TTC549 (cell line): Measurements from ENCODE around the gene ABCB9.
"Not testable (repeated sequence)": the region's sequence is repeated elsewhere in the genome, so short reads cannot be mapped to it uniquely, and the experiment has no call there.

Experiments used
- FAIRE-seq: peaks from 2 replicates; lab custom pipeline; 2012; peaks lifted over from hg19 to GRCh38; lab: Jason Lieb, UNC

The ABCB9 gene

DNA sequence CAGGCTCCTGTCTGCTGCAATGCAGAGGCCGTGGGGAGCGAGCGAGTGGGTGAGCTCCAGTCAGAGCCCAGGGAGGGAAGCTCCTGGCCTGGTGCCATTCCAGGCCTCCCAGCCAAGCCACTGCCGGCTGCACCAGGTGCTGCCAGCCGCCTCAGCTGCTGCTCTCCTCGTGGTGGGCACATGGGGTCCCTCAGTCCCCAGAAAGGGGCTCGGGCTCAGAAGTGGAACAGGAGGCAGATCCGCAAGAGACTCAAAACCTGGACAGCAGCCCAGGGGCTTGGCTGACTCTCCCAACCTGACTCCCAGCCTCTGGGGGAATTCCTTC lies 2.4 kb downstream of the ABCB9 start:
- no peak for FAIRE-seq

DNA sequence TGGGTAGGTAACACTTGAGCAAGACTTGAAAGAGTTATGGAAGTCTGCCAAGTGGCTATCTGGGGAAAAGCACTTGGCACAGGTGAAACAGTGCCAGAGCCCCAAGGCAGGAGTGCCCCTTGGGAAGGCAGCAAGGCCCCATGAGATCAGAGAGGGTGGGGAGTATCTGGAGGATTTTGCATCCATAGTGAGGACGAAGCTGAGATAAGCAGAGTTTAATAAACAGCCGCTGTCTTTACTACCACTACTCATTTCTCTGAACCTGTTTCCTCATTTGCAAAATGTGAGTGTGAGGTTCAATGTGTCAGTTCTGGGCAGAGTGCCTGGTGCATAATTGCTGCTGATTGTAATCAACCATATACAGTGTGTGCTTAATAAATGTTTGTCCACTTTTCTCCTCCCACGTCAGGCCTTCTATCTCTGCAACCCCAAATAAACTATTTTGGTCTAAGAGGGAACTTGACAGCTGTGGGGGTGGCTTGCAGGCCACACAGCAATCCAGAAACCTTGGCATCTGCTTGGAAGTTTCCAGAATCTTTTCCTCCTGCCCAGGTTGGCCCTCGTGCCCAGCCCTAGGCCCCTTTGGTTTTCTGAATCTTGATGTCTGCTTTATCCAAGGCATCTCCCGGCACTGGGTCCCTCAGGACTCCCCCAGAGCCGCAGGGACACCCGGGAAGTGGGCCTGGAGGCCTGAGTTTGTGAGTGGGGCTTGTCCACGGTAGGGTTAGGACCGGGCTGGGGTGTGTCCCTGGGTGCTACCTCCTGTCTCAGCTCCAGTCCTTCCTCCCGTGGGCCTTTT lies 4.5 kb downstream of the ABCB9 start:
- no peak for FAIRE-seq

DNA sequence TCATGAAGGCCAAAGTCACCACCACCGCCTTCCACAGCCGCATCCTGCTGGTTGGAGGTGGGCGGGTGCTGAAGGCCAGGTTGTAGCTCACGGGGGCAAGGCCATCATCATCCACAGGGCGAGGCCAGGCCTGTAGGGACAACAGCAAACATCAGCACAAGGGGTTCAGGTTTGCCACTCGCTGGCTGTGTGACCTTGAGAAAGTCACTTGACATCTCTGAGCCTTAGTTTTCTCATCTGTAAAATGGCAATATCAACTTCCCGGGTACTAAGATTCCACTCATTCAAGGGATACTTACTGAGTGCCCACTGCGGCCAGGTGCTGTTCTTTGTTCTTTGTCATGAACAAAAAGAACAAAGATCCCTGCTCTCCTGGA lies 6.1 kb downstream of the ABCB9 start:
- no peak for FAIRE-seq

DNA sequence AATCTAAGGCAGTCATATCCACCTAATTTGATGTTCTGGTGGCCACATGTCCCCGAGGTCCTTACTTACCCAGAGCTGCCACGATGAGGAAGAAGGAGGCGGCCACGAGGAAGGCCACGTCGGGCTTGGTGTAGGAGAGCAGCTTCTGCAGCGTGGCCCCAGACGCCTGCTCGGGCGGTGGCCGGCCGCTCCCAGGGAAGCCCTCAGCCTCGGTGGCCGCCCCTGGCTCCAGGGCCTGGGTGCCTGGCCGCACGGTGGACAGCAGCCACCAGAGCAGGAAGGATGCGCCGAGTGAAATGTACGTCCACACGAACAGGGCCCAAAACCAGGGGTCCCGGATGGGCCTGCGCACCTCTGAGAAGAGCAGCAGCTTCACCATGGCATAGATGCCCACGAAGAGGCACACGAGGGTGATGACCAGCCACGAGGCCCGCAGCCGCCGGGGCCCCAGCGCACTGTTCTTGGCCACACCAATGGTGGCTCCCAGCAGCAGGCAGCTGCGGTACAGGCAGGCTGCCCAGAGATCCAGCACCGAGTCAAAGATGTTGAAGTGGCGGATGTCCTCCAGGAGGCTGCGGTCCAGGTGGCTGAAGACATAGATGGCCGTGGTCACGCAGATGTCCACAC lies 6.6 kb downstream of the ABCB9 start:
- no peak for FAIRE-seq

DNA sequence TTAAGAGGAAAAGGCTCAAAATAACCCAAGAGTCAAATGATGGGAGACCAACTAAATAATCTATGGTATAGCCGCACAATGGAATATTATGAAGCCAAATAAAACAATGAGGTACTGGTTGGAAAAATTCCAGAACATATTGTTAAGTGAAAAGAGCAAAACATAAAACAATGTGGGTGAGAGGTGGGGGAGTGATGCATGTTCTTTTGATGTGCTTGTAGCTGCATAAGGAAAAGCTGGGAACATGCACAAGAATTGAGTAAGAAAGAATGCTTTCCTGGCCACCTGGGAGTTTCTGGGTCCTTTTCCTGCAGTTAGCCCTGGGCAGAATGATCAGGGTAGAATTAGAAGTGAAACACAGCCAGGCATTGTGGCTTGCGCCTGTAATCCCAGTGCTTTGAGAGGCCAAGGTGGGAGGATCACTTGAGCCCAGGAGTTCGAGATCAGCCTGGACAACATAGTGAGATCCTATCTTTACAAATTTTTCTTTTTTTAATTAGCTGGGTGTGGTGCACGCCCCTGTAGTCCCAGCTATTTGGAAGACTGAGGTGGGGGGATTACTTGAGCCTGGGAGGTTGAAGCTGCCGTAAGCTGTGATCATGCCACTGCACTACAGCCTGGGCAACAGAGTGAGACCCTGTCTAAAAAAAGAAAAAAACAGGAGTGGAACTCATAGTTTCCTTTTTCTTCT lies 7.9 kb downstream of the ABCB9 start:
- no peak for FAIRE-seq

DNA sequence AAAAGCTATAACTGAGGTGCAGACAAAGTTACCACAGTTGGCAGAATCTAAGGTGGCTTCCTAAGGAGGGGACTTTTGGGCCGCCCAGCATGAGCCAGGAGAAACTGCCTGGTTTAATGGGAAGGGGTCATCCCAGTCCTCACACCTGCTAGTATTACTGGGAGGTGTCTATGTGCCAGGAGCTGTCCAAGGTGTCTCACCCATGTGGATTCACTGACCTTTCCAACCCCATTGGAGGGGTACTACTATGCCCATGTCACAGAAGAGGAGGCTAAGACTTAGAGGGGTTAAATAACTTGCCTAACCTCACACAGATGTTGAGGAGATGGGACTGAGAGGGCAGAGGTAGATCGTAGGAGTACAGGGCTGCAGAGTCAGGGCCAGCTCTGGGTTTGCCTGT lies 10.2 kb downstream of the ABCB9 start:
- no peak for FAIRE-seq

DNA sequence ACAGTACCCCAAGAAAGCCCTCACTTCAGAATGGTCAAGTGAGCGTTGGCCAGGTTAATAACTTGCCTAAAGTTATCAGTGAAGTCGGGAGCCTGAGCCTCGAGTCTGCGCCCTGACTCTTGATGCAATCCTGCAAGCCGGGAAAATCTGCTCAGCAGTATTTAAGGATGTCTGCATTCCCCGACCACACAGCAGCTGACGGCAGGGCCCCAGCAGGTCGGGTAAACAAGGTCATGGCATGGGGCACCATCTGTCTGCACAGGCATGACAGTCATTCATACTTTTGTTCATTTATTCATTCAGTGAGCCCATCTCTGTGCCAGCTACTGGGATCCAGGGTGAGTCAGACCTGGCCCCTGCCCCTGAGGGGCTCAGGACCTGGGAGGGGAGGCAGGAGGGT lies 11.1 kb downstream of the ABCB9 start:
- FAIRE-seq, result no peak

DNA sequence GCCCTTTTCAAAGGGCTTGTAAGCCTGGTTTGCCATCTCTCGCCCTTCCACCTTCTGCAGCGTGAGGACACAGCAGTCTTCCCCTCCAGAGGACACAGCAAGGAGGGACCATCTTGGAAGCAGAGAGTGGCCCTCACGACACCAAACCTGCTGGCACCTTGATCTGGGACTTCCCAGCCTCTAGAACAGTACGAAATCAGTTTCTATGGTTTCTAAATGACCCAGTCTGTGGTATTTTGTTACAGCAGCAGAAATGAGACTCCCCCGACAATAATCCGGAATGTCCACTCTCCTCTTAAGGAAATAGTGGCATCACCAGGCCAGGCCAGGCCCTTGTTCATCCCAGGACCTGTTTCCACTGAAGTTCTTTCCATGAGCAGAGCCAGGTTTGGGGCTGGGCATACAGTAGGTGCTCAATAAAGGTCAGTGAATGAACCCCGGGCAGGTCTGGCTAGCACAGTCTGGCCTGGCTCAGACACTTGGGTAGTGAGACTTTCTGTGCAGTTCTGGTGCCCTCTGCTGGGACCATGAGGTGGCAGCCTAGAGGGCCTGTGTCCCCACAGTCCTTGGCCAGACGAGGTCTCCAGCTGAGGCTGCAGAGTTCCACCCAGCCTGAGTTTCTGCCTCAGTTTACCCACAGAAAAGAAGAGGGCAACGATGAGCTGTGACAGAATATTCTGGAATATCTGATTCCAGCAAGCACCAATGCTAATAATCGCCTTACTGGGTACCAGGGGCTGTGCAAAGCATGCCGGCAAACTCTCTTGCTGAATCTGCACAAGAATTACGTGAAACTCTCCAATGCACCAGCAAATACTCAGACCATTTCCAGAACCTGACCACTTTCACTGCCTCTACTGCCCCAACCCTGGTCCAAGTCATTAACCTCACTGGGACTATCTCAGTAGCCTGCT lies 14.0 kb downstream of the ABCB9 start:
- FAIRE-seq, result no peak

DNA sequence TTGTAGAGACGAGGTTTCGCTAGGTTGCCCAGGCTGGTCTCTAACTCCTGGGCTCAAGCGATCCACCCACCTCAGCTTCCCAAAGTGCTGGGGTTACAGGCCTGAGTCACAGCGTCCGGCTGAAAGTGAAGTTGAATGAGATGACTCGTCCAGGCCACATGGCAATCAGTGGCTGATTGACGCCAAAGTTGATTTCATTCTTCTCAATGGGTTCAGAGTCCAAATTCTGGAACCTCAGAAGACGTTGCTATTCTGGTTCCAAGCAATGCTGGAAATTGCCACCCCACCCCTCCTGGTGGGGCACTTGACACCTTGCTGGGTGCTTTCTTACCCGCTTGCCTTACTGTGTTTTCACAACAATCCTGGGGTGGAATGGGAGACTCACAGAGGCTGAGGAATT lies 14.9 kb downstream of the ABCB9 start:
- FAIRE-seq, result no peak

DNA sequence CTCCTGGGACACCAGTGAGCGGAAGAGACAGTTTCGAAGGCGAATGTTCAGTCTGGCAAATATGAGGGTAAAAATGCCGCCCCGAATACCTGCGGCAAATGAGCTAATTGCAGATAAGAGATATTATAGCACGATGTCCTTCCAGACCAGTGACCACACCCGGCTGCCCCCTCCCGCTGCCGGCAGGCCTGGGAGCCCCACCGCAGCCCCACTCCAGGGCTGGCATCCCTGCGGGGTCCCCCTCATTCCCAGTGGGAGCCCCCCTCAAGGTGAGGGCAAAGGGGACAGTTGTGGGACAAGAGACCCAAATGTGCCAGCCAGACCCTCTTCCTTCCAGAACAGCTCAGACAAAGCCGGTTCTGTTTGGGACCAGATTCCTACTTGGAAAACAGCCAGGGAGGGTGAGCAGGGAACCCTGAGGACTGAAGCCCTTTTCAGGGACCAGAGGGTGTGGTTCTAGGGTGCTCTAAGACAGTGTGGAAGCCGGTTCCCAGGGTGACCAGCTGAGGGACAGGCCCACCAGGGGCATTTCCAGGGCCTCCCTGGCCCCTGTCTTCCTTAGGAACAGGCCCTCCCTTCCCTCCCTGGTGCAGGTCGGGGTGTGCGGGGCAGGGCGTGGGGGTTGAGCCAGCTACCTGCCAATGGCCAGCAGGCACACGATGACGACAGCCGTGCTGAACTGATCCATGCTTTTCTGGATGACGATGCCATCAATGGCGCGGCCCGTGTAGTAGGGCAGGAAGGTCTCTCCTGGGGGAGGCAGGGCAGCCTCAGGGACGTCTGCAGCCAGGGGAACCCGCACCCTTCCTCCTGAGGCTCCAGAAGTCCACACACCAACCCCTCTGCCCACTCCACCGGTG lies 16.2 kb downstream of the ABCB9 start:
- FAIRE-seq, result no peak

DNA sequence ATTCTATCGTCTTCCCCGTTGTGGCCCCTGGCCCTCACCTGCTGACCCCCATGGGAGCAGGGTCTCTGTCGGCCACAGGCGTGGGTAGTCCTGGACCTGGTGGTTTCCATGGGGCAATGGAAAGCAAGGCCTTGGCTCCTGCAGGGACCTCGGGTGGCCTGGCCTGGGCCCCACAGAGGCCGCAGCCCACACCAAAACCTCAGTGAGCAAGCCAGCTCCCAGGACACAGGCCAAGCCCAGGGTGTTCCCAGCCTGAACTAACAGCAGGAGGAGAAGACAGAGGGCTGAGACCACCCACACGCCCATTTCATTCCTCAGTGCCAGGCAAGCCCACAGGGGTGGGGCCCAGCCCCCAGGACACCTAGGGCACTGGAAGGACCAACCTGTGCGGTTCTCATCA lies 16.9 kb downstream of the ABCB9 start:
- no peak for FAIRE-seq

DNA sequence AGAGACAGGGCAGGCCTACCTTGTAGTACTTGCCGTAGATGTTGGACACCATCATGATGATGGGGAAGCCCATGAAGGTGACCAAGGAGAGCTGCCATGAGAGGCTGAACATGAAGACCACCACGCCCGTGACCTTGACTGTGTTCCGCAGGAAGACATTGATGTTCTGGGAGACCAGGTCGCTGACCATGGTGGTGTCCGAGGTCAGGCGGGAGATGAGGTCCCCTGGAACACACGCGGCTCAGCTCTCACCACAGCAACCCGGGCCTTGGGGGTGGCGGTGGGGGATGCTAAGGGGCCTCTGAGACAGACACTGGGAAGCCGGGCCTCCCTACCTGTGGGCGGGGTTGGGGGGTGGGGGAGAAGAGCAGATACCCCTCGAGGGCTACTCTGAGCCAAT lies 17.7 kb downstream of the ABCB9 start:
- no peak for FAIRE-seq

DNA sequence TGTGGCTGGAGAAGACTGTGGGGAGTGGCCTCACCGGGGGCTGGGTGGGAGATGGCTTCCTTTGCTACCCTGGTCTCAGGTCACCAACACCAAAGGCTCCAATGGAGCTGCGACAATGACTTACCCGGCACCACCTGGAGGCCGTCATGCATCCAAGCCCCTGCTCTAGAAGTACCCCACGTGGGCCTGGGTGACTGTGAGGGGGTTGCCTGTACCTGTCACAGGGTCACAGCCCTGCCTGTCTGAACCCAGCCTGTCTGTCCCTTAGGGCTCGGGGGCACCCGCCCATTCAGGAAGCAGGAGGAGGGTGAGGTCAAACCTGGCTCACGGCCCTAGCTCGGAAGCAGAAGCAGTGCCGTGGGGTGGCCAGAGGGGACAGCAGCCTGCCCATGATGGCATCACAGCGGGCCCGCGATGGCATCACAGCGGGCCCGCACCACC lies 18.9 kb downstream of the ABCB9 start:
- no peak for FAIRE-seq

DNA sequence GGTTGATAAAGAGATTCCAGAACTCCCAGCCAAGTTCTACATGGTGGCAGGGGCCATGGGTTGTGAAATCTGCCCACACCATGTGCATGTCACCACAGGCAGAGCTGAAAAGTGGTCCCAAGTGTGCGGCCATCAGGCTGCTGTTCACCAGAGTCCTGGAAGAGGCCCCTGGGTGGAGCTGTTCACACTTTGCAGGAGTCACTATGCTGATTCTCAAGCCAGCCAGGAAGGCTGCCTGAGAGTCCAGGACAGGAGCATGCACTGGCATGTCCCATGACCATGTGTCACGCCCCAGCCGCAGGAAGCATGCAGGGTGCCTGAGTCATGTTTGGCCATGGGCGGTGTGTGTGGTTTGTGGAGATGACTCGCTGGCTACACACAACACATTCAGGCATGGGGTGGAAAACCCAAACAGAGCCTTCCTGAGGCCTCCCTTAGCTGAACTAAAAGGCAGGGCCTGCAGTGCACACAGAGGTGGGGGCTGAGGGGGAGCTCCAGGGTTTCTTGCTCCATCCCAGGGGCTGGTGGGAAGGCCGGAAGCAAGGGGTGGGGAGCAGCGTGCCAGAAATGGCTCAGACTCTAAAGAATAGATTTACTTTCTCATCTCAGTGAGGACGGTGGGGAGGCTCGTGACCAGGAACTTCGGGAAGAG lies 19.4 kb downstream of the ABCB9 start:
- FAIRE-seq, result no peak

DNA sequence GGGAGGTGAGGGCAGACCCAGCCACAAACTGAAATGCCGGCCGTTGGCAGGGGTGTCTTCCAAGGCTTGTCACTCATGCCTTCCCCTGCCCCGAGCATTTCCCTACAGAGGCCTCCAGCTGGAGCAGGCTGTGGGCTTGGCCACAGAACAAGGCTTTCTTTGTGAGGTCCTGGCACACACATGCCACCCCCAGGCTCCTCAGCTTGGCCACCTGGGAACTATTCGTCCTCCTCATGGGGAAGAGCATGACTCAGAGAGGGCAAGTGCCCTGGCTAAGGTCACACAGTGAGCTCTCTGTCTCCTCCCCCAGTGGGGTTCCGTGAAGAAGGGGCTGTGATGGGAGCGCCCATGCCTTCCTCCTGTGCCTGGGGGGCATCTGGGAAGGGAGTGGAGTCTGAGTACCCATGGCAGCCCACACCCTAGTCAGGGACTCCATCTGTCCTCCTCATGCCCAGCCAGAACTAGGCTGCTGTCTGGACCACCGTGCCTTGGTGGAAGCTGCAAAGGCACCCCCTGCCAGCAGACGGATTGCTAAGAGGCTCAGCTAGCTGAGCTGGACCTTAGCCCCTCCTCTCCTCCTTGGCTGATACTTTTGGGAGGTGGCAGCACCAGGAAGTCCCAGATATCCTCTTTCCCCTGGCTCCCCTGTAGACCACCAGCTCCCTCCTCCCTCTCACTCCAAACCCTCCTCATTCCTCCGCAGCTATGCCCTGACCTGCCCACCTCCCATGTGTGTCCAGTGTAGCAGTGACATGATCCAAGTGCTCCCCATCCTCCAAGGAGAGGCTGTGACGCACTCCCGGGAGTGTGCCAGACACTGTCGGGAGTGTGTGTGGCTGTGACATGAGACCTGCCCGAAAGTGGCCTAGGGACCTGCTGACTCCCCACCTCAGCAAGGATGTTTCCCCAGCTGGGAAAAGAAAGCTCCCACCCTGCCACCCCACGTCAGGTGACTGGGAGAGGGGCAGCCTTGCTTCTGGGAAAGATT lies 21.4 kb downstream of the ABCB9 start:
- FAIRE-seq, result no peak

DNA sequence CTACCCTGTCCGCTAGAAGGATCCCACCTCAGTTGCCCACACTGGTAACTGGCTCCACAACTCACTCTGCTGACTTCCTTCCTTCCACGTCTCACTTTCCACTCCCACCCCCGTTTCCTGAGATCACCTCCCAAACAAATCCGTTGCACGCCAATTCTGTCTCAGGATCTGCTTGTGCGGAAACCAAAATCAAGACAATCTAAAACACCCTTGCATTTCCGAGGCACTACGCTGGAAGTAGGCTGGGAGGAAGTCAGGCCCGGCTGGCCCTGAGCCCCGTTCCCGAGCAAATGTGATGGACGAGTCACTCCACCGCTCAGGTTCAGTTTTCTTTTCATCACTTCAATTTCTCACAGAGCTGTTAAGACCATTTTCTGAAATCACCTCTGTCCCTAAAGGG lies 23.1 kb downstream of the ABCB9 start:
- FAIRE-seq, result no peak

DNA sequence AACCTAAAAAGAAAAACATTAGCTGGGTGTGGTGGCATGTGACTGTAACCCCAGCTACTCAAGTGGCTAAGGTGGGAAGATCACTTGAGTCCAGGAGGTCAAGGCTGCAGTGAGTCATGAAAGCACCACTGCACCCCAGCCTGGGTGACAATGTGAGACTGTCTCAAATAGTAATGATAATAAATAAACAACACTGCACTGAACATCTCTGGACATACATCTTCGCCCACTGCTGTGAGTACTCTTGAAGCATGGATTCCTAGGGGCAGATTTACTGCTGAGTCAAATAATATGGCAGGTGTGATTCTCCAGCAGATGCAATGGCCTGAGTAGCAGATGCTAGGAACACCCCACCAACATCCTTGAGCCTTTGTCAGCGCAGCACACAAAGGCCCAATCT lies 23.6 kb downstream of the ABCB9 start:
- FAIRE-seq, result no peak

DNA sequence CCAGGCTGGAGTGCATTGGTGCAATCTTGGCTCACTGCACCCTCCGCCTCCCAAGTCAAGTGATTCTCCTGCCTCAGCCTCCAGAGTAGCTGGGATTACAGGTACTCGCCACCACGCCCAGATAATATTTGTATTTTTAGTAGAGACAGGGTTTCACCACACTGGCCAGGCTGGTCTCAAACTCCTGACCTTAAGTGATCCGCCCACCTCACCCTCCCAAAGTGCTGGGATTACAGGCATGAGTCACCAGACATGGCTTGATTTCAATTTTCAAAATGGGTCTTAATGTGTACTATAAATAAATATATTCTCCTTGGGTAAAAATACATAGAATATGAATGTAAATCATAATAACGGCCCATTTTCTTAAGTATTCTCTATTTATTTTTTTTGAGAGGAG lies 24.9 kb downstream of the ABCB9 start:
- not testable (repeated sequence) for FAIRE-seq

DNA sequence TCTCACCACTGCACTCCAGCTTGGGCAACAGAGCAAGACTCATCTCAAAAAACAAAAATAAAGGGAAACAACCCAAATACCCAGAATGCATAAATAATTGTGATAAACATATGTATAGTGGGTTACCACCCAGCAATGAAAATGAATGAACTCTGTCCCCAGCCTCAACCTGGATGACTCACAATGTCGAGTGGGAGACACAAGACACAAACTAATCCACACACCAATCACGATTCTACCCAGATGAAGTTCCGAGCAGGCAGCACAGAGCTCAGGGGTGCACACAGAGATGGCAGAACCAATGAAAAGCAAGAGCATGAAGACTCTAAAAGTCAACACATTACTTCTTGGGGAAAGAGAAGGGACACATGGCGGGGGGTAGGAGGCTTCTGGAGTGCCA lies 27.1 kb downstream of the ABCB9 start:
- FAIRE-seq, result no peak

DNA sequence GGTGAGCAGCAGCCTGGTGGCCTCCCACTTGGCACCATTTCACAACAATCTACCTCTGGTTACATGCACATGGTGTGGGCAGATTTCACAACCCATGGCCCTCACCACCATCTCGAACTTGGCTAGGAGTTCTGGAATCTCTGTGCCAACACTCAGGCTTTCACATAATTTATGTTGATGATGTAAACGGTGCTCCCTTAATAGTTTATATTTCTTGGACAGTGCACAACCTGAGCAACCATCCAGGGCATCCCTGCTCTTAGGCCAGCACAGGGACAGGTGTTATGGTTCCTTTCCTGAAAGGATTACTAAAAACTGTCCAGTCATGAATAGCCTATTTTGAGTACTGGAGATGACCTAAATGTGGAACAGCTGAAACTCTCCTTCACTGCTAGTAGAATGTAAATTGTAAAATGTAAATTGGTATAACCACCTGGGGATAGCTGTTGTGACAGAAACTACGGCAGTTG lies 28.6 kb downstream of the ABCB9 start:
- FAIRE-seq, result no peak
